Raji (cell line): ENCODE data around the gene SOCS3.

Source experiments
- POLR2A ChIP-seq: IDR thresholded peaks from 2 replicates; pipeline ENCODE4 v1.6.1; 2011; ENCODE audit warnings: low read depth, low read length, control low read depth; ENCODE audit not compliant: insufficient read depth

Gene SOCS3

GRCh38 chr17:78359997-78360370 is at the start of gene SOCS3:
TSS of gene SOCS3 (minus strand) at chr17:78360077. CDS start at chr17:78359095, 982 bp downstream.
- TF ChIP-seq POLR2A: no peak

GRCh38 chr17:78409191-78409928 is 49.5 kb upstream of the SOCS3 start:
- TF ChIP-seq POLR2A: no peak

- TF ChIP-seq POLR2A: no peak
Measured at GRCh38 chr17:78408476-78409050, 48.7 kb upstream of the SOCS3 start.

- no peak for TF ChIP-seq POLR2A
Measured at GRCh38 chr17:78407387-78408000, 47.6 kb upstream of the SOCS3 start.

GRCh38 chr17:78406920-78407319 is 47.0 kb upstream of the SOCS3 start:
- TF ChIP-seq POLR2A: no peak

- TF ChIP-seq POLR2A: no peak
Measured at GRCh38 chr17:78406396-78406795, 46.5 kb upstream of the SOCS3 start.

GRCh38 chr17:78403822-78404221 is 43.9 kb upstream of the SOCS3 start:
- no peak for TF ChIP-seq POLR2A

GRCh38 chr17:78401891-78402290 is 42.0 kb upstream of the SOCS3 start:
- no peak for TF ChIP-seq POLR2A

- TF ChIP-seq POLR2A: no peak
Measured at GRCh38 chr17:78401246-78401645, 41.4 kb upstream of the SOCS3 start.

GRCh38 chr17:78400581-78401240 is 40.8 kb upstream of the SOCS3 start:
- no peak for TF ChIP-seq POLR2A

- no peak for TF ChIP-seq POLR2A
Measured at GRCh38 chr17:78399693-78400144, 39.8 kb upstream of the SOCS3 start.

- no peak for TF ChIP-seq POLR2A
Measured at GRCh38 chr17:78399028-78399692, 39.3 kb upstream of the SOCS3 start.

- TF ChIP-seq POLR2A: no peak
Measured at GRCh38 chr17:78398390-78398789, 38.5 kb upstream of the SOCS3 start.

- TF ChIP-seq POLR2A: no peak
Measured at GRCh38 chr17:78397681-78398101, 37.8 kb upstream of the SOCS3 start.

- no peak for TF ChIP-seq POLR2A
Measured at GRCh38 chr17:78396441-78397337, 36.8 kb upstream of the SOCS3 start.

GRCh38 chr17:78395155-78395554 is 35.3 kb upstream of the SOCS3 start:
- TF ChIP-seq POLR2A: no peak
